Measurements from ENCODE around the gene SSB.
"Not testable (repeated sequence)": the region's sequence is repeated elsewhere in the genome, so short reads cannot be mapped to it uniquely, and the experiment has no call there.

SSB gene

GRCh38 chr2:169838743-169839489 is 40.2 kb downstream of the SSB start:
- peak in 1 of 2 donors; percentile 11 for DNase-seq

- no peak for DNase-seq
Observed at GRCh38 chr2:169839954-169840746, 41.5 kb downstream of the SSB start.

- no peak for DNase-seq
Observed at GRCh38 chr2:169840747-169841142, 42.1 kb downstream of the SSB start.

GRCh38 chr2:169841625-169842024 is 43.0 kb downstream of the SSB start:
- not testable (repeated sequence) for DNase-seq

GRCh38 chr2:169845016-169845415 is 46.3 kb downstream of the SSB start:
- DNase-seq, result no peak

GRCh38 chr2:169848959-169849693 is 50.5 kb downstream of the SSB start:
- not testable (repeated sequence) for DNase-seq

GRCh38 chr2:169849710-169850109 is 51.0 kb downstream of the SSB start:
- DNase-seq, result no peak

- DNase-seq, result no peak
Observed at GRCh38 chr2:169853041-169853668, 54.5 kb downstream of the SSB start.

- not testable (repeated sequence) for DNase-seq
Observed at GRCh38 chr2:169855281-169856258, 56.9 kb downstream of the SSB start.

- DNase-seq, result no peak
Observed at GRCh38 chr2:169859423-169859822, 60.8 kb downstream of the SSB start.

GRCh38 chr2:169860149-169860548 is 61.5 kb downstream of the SSB start:
- DNase-seq, result no peak
